HFFc6 (cell line): ENCODE data around the gene EFNA1. TPM values are rescaled to one million over a fixed set of nuclear protein-coding genes. Genes with fewer than 3 reads are reported as not detected.

ENCODE experiments used
- DNase-seq: peaks from one replicate; pipeline ENCODE4 v3.0.0-alpha.2; 2018
- H3K27ac Mint-ChIP-seq: 2 replicates; pipeline ENCODE4 v1.8.0; 2020; ENCODE audit warnings: mild to moderate bottlenecking, mixed read lengths
- H3K27me3 Mint-ChIP-seq: 2 replicates; pipeline ENCODE4 v1.8.0; 2021; ENCODE audit warnings: mild to moderate bottlenecking, moderate library complexity, mixed read lengths; ENCODE audit not compliant: insufficient read depth
- H3K36me3 Mint-ChIP-seq: 2 replicates; pipeline ENCODE4 v1.8.0; 2021; ENCODE audit warnings: low read depth, mixed read lengths
- H3K4me1 Mint-ChIP-seq: 2 replicates; pipeline ENCODE4 v1.8.0; 2020; ENCODE audit warnings: low read depth, mixed read lengths
- H3K4me3 Mint-ChIP-seq: 2 replicates; pipeline ENCODE4 v1.8.0; 2020; ENCODE audit warnings: mild to moderate bottlenecking, moderate library complexity, mixed read lengths
- H3K9me3 Mint-ChIP-seq: 2 replicates; pipeline ENCODE4 v1.8.0; 2020; ENCODE audit warnings: mild to moderate bottlenecking, mixed read lengths
- CTCF ChIP-seq: fragments of 200-600 bp; sonication (generic); IDR thresholded peaks from 2 replicates; pipeline ENCODE4 v1.5.0; 2021; ENCODE audit warnings: antibody characterized with exemption, mild to moderate bottlenecking
- total RNA-seq, 6 experiments: library from RNA; stranded (reverse); fragmentation: NEBNext Ultra II Directional; extraction: Animal tissue kit (Norgen Biotek cat#: 25700); gene quantifications; 2 replicates in 1 of 6; 3 replicates in 5 of 6; pipeline ENCODE4 v1.2.3, GENCODE V29; 2021

EFNA1 gene
- total RNA-seq, 6 experiments from 2014 or later: 0.19 TPM; not detected in 5

DNA sequence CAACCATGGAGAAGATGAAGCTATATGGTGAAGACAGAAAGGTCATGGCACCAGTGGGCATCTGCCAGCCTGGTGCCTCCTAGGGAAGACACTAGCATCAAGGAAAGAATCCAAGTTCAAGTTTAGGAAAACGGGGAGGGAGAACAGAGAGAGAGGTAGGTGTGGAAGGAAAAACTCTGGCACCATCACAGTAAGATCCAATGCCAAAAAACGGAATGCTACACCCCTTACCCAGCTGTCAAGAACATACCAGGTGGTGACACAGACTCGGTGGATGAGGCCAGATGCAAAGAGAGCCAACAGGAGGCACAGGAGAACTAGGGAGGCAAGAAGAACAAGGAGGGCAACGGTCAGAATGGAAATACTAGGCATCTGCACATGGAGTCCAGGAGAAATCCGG, 41.9 kb downstream of the EFNA1 start:
- Mint-ChIP-seq H3K27me3 (peaks cover 7% of the 10 kb centered on the region), H3K36me3 (peaks cover 14% of the 10 kb centered on the region), H3K4me1 (peaks cover 28% of the 10 kb centered on the region), H3K9me3 (no peaks in the 10 kb centered on the region), H3K27ac (no peak overlapping the region), H3K4me3 (no peak overlapping the region)
- no peak for TF ChIP-seq CTCF
- no peak for DNase-seq

- DNase-seq: no peak
- H3K27ac Mint-ChIP-seq: no peak overlapping the region
These were observed 42.6 kb downstream of the EFNA1 start for GRCh38 chr1:155170101-155170785.

DNA sequence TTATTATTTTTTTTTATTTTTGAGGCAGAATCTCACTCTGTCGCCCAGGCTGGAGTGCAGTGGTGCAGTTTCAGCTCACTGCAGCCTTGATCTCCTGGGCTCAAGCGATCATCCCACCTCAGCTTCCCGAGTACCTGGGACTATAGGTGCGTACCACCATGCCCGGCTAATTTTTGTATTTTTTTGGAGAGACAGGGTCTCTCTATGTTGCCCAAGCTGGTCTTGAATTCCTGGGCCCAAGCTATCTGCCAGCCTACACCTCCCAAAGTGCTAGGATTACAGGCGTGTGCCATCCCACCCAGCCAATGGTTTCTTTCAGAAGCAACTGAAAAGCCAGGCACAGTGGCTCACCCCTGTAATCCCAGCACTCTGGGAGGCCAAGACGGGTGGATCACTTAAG, 43.1 kb downstream of the EFNA1 start:
- Mint-ChIP-seq H3K4me1 (peaks cover 33% of the 10 kb centered on the region), H3K27ac (no peak overlapping the region), H3K27me3 (peaks cover 7% of the 10 kb centered on the region), H3K9me3 (no peaks in the 10 kb centered on the region), H3K36me3 (peaks cover 14% of the 10 kb centered on the region), H3K4me3 (no peak overlapping the region)
- no peak for TF ChIP-seq CTCF
- no peak for DNase-seq

More at GRCh38 chr1:155170101-155170785, 42.6 kb downstream of the EFNA1 start:
- TF ChIP-seq CTCF: no peak
- no peaks in the 10 kb centered on the region for H3K9me3 Mint-ChIP-seq
- H3K36me3 Mint-ChIP-seq: peaks cover 14% of the 10 kb centered on the region
- H3K27me3 Mint-ChIP-seq: peaks cover 7% of the 10 kb centered on the region
- H3K4me1 Mint-ChIP-seq: peaks cover 33% of the 10 kb centered on the region
- no peak overlapping the region for H3K4me3 Mint-ChIP-seq

GRCh38 chr1:155171836-155172731, 44.4 kb downstream of the EFNA1 start:
- Mint-ChIP-seq H3K27me3 (peaks cover 2% of the 10 kb centered on the region; the same call in 1 of the 2 replicates), H3K4me3 (peak overlapping the region; percentile 93), H3K9me3 (no peaks in the 10 kb centered on the region), H3K27ac (peak overlapping the region; percentile 97), H3K4me1 (peaks cover 41% of the 10 kb centered on the region), H3K36me3 (peaks cover 14% of the 10 kb centered on the region)
- no peak for TF ChIP-seq CTCF
- DNase-seq: no peak

- peak; percentile 94 for TF ChIP-seq CTCF
- Mint-ChIP-seq H3K9me3 (no peaks in the 10 kb centered on the region), H3K4me3 (peak within 1 kb of the TSS; percentile 93), H3K4me1 (peaks cover 36% of the 10 kb centered on the region), H3K36me3 (peaks cover 14% of the 10 kb centered on the region), H3K27me3 (peaks cover 2% of the 10 kb centered on the region; the same call in 1 of the 2 replicates), H3K27ac (peak within 1 kb of the TSS; percentile 97)
- peak; percentile 95 for DNase-seq
These were observed 45.2 kb downstream of the EFNA1 start, which contains the start of gene KRTCAP2 for GRCh38 chr1:155172732-155173477. KRTCAP2 (minus strand) TSS chr1:155173304; CDS start chr1:155173224, 80 bp downstream.
